IMR-90 (cell line): ENCODE data around the gene SEPTIN8. TPM values are rescaled to one million over a fixed set of nuclear protein-coding genes. Genes with fewer than 3 reads are reported as not detected.
A peak's percentile ranks its signal among the peaks of the same experiment; 100 is the strongest.

Experiments used
- ATAC-seq: fragments of 200-7000 bp; cut with Tn5 transposase; 2 replicates; pipeline ENCODE4 v1.9.1; 2020; ENCODE audit warnings: low read depth, mild to moderate bottlenecking, moderate library complexity
- BruUV-seq: library from RNA; stranded (reverse); fragments of 400-500 nt; replicated peaks from 2 replicates; lab custom pipeline; 2021; lab: Mats Ljungman, UMichigan
- CTCF ChIA-PET: fragments of 300-600 bp; formaldehyde crosslinking; extraction: SDS; loops from one replicate; lab custom pipeline; 2021; ENCODE audit warnings: antibody characterized with exemption; lab: Yijun Ruan, JAX
- POLR2A ChIA-PET: fragments of 300-600 bp; sonication (Branson Sonifier 250); formaldehyde crosslinking; loops from one replicate; lab custom pipeline; 2022; ENCODE audit warnings: antibody characterized with exemption; ENCODE audit not compliant: unreplicated experiment; lab: Charles Lee
- DNase-seq: peaks from one replicate; pipeline ENCODE4 v3.0.0; 2013
- H2AFZ ChIP-seq: replicated peaks from 2 replicates; pipeline ENCODE3; 2013; ENCODE audit warnings: low read length, mild to moderate bottlenecking; ENCODE audit not compliant: poor library complexity
- H2AK5ac ChIP-seq: 2 replicates; pipeline ENCODE4 v1.6.1; 2013; ENCODE audit warnings: low read depth, low read length, inconsistent platforms
- H2AK9ac ChIP-seq: replicated peaks from 2 replicates; pipeline ENCODE3; 2013; ENCODE audit warnings: mild to moderate bottlenecking, low read depth, low read length, moderate library complexity; ENCODE audit not compliant: poor library complexity
- H2BK120ac ChIP-seq: 2 replicates; pipeline ENCODE4 v1.6.1; 2013; ENCODE audit warnings: low read depth, low read length, inconsistent platforms
- H2BK15ac ChIP-seq: 3 replicates; pipeline ENCODE4 v1.6.1; 2013; ENCODE audit warnings: low read depth, low read length, inconsistent platforms
- H2BK20ac ChIP-seq: 2 replicates; pipeline ENCODE4 v1.6.1; 2013; ENCODE audit warnings: low read depth, mild to moderate bottlenecking, inconsistent platforms, low read length, moderate library complexity
- H2BK5ac ChIP-seq: 2 replicates; pipeline ENCODE4 v1.6.1; 2013; ENCODE audit warnings: mild to moderate bottlenecking, low read depth, low read length, inconsistent platforms; ENCODE audit not compliant: poor library complexity, severe bottlenecking
- H3K14ac ChIP-seq: replicated peaks from 2 replicates; pipeline ENCODE4 v1.6.1; 2013; ENCODE audit warnings: low read depth, low read length, inconsistent platforms
- H3K18ac ChIP-seq: 2 replicates; pipeline ENCODE4 v1.6.1; 2013; ENCODE audit warnings: low read depth, low read length, control low read depth
- H3K23ac ChIP-seq: 2 replicates; pipeline ENCODE4 v1.6.1; 2013; ENCODE audit warnings: low read depth, low read length, inconsistent platforms
- H3K27ac ChIP-seq: 2 replicates; pipeline ENCODE4 v1.5.1; 2013; ENCODE audit warnings: mild to moderate bottlenecking, control low read depth, low read length; ENCODE audit not compliant: insufficient read depth
- H3K27me3 ChIP-seq: 2 replicates; pipeline ENCODE4 v1.6.1; 2013; ENCODE audit warnings: low read length; ENCODE audit not compliant: control insufficient read depth, insufficient read depth
- H3K36me3 ChIP-seq: 2 replicates; pipeline ENCODE4 v1.6.1; 2013; ENCODE audit warnings: low read length, mixed read lengths; ENCODE audit not compliant: control insufficient read depth, insufficient read depth
- H3K4ac ChIP-seq: 2 replicates; pipeline ENCODE4 v1.6.1; 2013; ENCODE audit warnings: low read depth, low read length, inconsistent platforms
- H3K4me1 ChIP-seq: 2 replicates; pipeline ENCODE4 v1.6.1; 2013; ENCODE audit warnings: low read length, mixed read lengths; ENCODE audit not compliant: control insufficient read depth, insufficient read depth
- H3K4me2 ChIP-seq: 2 replicates; pipeline ENCODE4 v1.6.1; 2013; ENCODE audit warnings: low read depth, mild to moderate bottlenecking, control low read depth, low read length, moderate library complexity
- H3K4me3 ChIP-seq: 2 replicates; pipeline ENCODE4 v1.5.1; 2013; ENCODE audit warnings: low read depth, mild to moderate bottlenecking, control low read depth, low read length, moderate library complexity; ENCODE audit not compliant: insufficient read depth
- H3K56ac ChIP-seq: 2 replicates; pipeline ENCODE4 v1.6.1; 2013; ENCODE audit warnings: low read length, inconsistent platforms; ENCODE audit not compliant: insufficient read depth; ENCODE audit errors: extremely low read depth
- H3K79me1 ChIP-seq, 2 experiments: 2 replicates each; pipeline ENCODE4 v1.6.1; 2013; ENCODE audit warnings: low read length in 2 of 2, inconsistent platforms in 1 of 2, low read depth in 1 of 2
- H3K9ac ChIP-seq: 2 replicates; pipeline ENCODE4 v1.6.1; 2013; ENCODE audit warnings: low read depth, low read length, control low read depth
- H3K9me1 ChIP-seq: 2 replicates; pipeline ENCODE4 v1.6.1; 2013; ENCODE audit warnings: low read length, inconsistent platforms; ENCODE audit not compliant: insufficient read depth
- H3K9me3 ChIP-seq: 2 replicates; pipeline ENCODE4 v1.6.1; 2013; ENCODE audit warnings: low read length; ENCODE audit not compliant: control insufficient read depth, insufficient read depth
- H4K20me1 ChIP-seq: 2 replicates; pipeline ENCODE4 v1.6.1; 2013; ENCODE audit warnings: low read length, inconsistent platforms; ENCODE audit not compliant: insufficient read depth
- H4K5ac ChIP-seq: 2 replicates; pipeline ENCODE4 v1.6.1; 2013; ENCODE audit warnings: mild to moderate bottlenecking, low read depth, low read length, control low read depth
- H4K8ac ChIP-seq, 2 experiments: 2 replicates each; pipeline ENCODE4 v1.6.1; 2013; ENCODE audit warnings: low read depth in 2 of 2, low read length in 2 of 2, control low read depth in 1 of 2, inconsistent platforms in 1 of 2
- H4K91ac ChIP-seq: 2 replicates; pipeline ENCODE4 v1.6.1; 2013; ENCODE audit warnings: low read depth, low read length, inconsistent platforms; ENCODE audit not compliant: insufficient read depth
- BHLHE40 ChIP-seq: fragments of 150-350 bp; IDR thresholded peaks from 2 replicates; pipeline ENCODE4 v1.6.1; 2016; ENCODE audit warnings: mild to moderate bottlenecking, low read depth, low read length
- CEBPB ChIP-seq: IDR thresholded peaks from 2 replicates; pipeline ENCODE4 v1.6.1; 2012; ENCODE audit warnings: low read depth, low read length, improper control_type of control experiment
- CHD1 ChIP-seq: IDR thresholded peaks from 2 replicates; pipeline ENCODE4 v1.6.1; 2012; ENCODE audit warnings: low read depth, low read length, improper control_type of control experiment
- CTCF ChIP-seq: conservative IDR thresholded peaks from 2 replicates; pipeline ENCODE4 v1.5.1; 2012; ENCODE audit warnings: mild to moderate bottlenecking, low read depth, low read length, improper control_type of control experiment
- ELK1 ChIP-seq: fragments of 150-350 bp; IDR thresholded peaks from 2 replicates; pipeline ENCODE4 v1.6.1; 2016; ENCODE audit warnings: low read depth, mild to moderate bottlenecking, low read length, moderate library complexity, borderline replicate concordance
- FOS ChIP-seq: fragments of 150-350 bp; IDR thresholded peaks from 2 replicates; pipeline ENCODE4 v1.6.1; 2016; ENCODE audit warnings: low read depth, low read length
- MAFK ChIP-seq: IDR thresholded peaks from 2 replicates; pipeline ENCODE4 v1.6.1; 2012; ENCODE audit warnings: low read depth, low read length, improper control_type of control experiment
- MAZ ChIP-seq: IDR thresholded peaks from 2 replicates; pipeline ENCODE4 v1.6.1; 2012; ENCODE audit warnings: low read depth, mild to moderate bottlenecking, low read length, improper control_type of control experiment, moderate library complexity, borderline replicate concordance
- NFE2L2 ChIP-seq: fragments of 150-350 bp; IDR thresholded peaks from 2 replicates; pipeline ENCODE4 v1.6.1; 2016; ENCODE audit warnings: low read depth, mild to moderate bottlenecking, low read length
- POLR2A ChIP-seq: IDR thresholded peaks from 2 replicates; pipeline ENCODE4 v1.6.1; 2012; ENCODE audit warnings: mild to moderate bottlenecking, low read depth, low read length
- RAD21 ChIP-seq: IDR thresholded peaks from 2 replicates; pipeline ENCODE4 v1.6.1; 2012; ENCODE audit warnings: low read length, improper control_type of control experiment
- RCOR1 ChIP-seq: IDR thresholded peaks from 2 replicates; pipeline ENCODE4 v1.6.1; 2012; ENCODE audit warnings: mild to moderate bottlenecking, low read length, improper control_type of control experiment; ENCODE audit not compliant: insufficient replicate concordance
- RFX5 ChIP-seq: IDR thresholded peaks from 2 replicates; pipeline ENCODE4 v1.8.0; 2012; ENCODE audit warnings: low read depth, mild to moderate bottlenecking, low read length, moderate library complexity
- SMC3 ChIP-seq: fragments of 150-350 bp; IDR thresholded peaks from 2 replicates; pipeline ENCODE4 v1.6.1; 2016; ENCODE audit warnings: low read depth, mild to moderate bottlenecking, antibody characterized with exemption, low read length, moderate library complexity
- USF2 ChIP-seq: fragments of 150-350 bp; IDR thresholded peaks from 2 replicates; pipeline ENCODE4 v1.6.1; 2017; ENCODE audit warnings: mild to moderate bottlenecking, antibody characterized with exemption, low read length, low read depth
- WGBS, 2 experiments: methylation state at CpG; one replicate each; pipeline versions ENCODE4 v1.1.5 to v1.1.7; 2013; ENCODE audit warnings: missing lambda C conversion rate in 2 of 2; ENCODE audit not compliant: insufficient read length in 1 of 2; ENCODE audit errors: extremely low coverage in 2 of 2; 5-methylcytosine and 5-hydroxymethylcytosine counted together
- dilution Hi-C: fragments of 300-500 bp; cut with HindIII; formaldehyde crosslinking; loops from one replicate; pipeline ENCODE4 v1.14.3; 2018; ENCODE audit warnings: low sequenced_read_pairs; ENCODE audit not compliant: unreplicated experiment
- in situ Hi-C: fragments of 300-500 bp; cut with MboI; formaldehyde crosslinking; loops from 3 replicates; pipeline ENCODE4 v1.14.3; 2019; ENCODE audit warnings: low sequenced_read_pairs, inconsistent platforms, mixed read lengths
- intact Hi-C: fragments of 100-400 bp; cut with micrococcal nuclease; formaldehyde crosslinking; loops from 2 replicates; pipeline ENCODE4 v1.10.0; 2022
- polyA plus RNA-seq, 3 experiments: library from polyadenylated mRNA; depleted of rRNA; stranded (reverse); fragments of >200 nt; gene quantifications; 2 replicates each; pipeline ENCODE4 v1.2.3, GENCODE V29; 2012; ENCODE audit warnings: low replicate concordance in 1 of 3
- total RNA-seq: library from RNA; depleted of rRNA; stranded (reverse); fragments of >200 nt; gene quantifications from 2 replicates; pipeline ENCODE4 v1.2.3, GENCODE V29; 2012

Gene SEPTIN8
- total and polyA plus RNA-seq, 2 of the 4 experiments (the other 2 are of a cell fraction): 56.2 to 67.2 TPM

- DNase-seq (no peak), ATAC-seq (no peak)
- no peak overlapping the region for H3K23ac ChIP-seq
- ChIA-PET POLR2A (no interaction called here), CTCF (interaction anchor here (1.3 to 1.4 kb wide), 2 partner anchors 11 kb away, joined by 4 to 5 read pairs; no protein-coding TSS in a partner anchor)
- no peak overlapping the region for H4K5ac ChIP-seq
- H2AK5ac ChIP-seq: peak overlapping the region; percentile 70; the same call in 1 of the 2 replicates
- 100% methylated on average over 3 of the region's 14 CpGs; no CpG with 5 or more reads in 1 of the 2 experiments for WGBS, 2 experiments
- H3K14ac ChIP-seq: no peak overlapping the region
- peaks cover 36% of the 10 kb centered on the region for H3K9me1 ChIP-seq
- H2BK15ac ChIP-seq: no peak overlapping the region; the same call in 2 of the 3 replicates
- 0 out of 2 replicates have a peak overlapping the region, but pooled peaks have one; percentile 28 for H3K4ac ChIP-seq
- no peak overlapping the region for H2BK20ac ChIP-seq
- no peak overlapping the region for H2BK5ac ChIP-seq
- no peak overlapping the region for H3K9ac ChIP-seq
- H3K27me3 ChIP-seq: no peaks in the 10 kb centered on the region
- H2AK9ac ChIP-seq: no peak overlapping the region
- peaks cover 29 to 60% of the 10 kb centered on the region in 2 experiments for H3K79me1 ChIP-seq
- no peaks in the 10 kb centered on the region for H3K9me3 ChIP-seq
- no peak overlapping the region for H3K4me3 ChIP-seq
- no peak overlapping the region for H3K56ac ChIP-seq
- intact Hi-C loops: no loop called here
- no peak overlapping the region for H4K8ac ChIP-seq
- no peak overlapping the region for H3K27ac ChIP-seq
- peaks cover 32% of the 10 kb centered on the region for H4K20me1 ChIP-seq
- peaks cover 32% of the 10 kb centered on the region for H3K36me3 ChIP-seq
- no peak overlapping the region for H2AFZ ChIP-seq
- no peak overlapping the region for H4K91ac ChIP-seq
- H3K4me2 ChIP-seq: no peak overlapping the region
- H2BK120ac ChIP-seq: no peak overlapping the region
- BruUV-seq: no TSS peak
- peaks cover 16% of the 10 kb centered on the region for H3K4me1 ChIP-seq
- H3K18ac ChIP-seq: no peak overlapping the region
- in situ Hi-C loops: no loop called here
- dilution Hi-C loops: no loop called here
- TF ChIP-seq RCOR1 (no peak), CTCF (no peak), CHD1 (no peak), RAD21 (no peak), MAFK (no peak), RFX5 (no peak), BHLHE40 (no peak), MAZ (no peak), NFE2L2 (no peak), SMC3 (no peak), ELK1 (no peak), POLR2A (no peak), CEBPB (no peak), USF2 (no peak), FOS (no peak)
Observed at GRCh38 chr5:132766020-132766805, 10.8 kb downstream of the SEPTIN8 start.
